ENCODE results near the gene TCAIM. TPM values are rescaled to one million over a fixed set of nuclear protein-coding genes. Genes with fewer than 3 reads are reported as not detected.

TCAIM gene
- total and polyA plus RNA-seq, 2 experiments from 2014 or later = 10.3 to 26.0 TPM

GRCh38 chr3:44326515-44326914, 12.1 kb upstream of the TCAIM start (continued):
- TF ChIP-seq ZNF114 (CRISPR knock-in tag; IDR thresholded peaks at IDR 0.05) (no peak), STAT1 (IDR thresholded peaks at IDR 0.05; ENCODE audit: unreplicated experiment) (no peak), ZNF331 (CRISPR knock-in tag; IDR thresholded peaks at IDR 0.05; ENCODE audit: low read depth) (no peak), JUNB (IDR thresholded peaks at IDR 0.05; ENCODE audit: unreplicated experiment) (no peak), POLR2AphosphoS5 (IDR thresholded peaks at IDR 0.05; ENCODE audit: low read depth) (no peak)

- DNase-seq (ENCODE audit: low spot score) (no peak), ATAC-seq (no peak)
- no peaks in the 10 kb centered on the region for H3K27me3 Mint-ChIP-seq (ENCODE audit: insufficient read depth, low read depth, poor library complexity)
- Histone ChIP-seq H3K79me2 (replicated peaks; ENCODE audit: insufficient read depth) (no peaks in the 10 kb centered on the region), H3K27me3 (ENCODE audit: insufficient read depth) (no peaks in the 10 kb centered on the region), H3F3A (replicated peaks; ENCODE audit: low read depth) (no peaks in the 10 kb centered on the region), H2AFZ (no peak overlapping the region), H3K27ac (ENCODE audit: low read depth) (no peak overlapping the region), H3K4me1 (ENCODE audit: insufficient read depth) (no peaks in the 10 kb centered on the region), H3K9me2 (ENCODE audit: insufficient read depth) (no peaks in the 10 kb centered on the region), H3K36me3 (ENCODE audit: insufficient read depth) (no peaks in the 10 kb centered on the region), H4K20me1 (replicated peaks; ENCODE audit: insufficient read depth) (no peaks in the 10 kb centered on the region), H3K4me3 (no peak overlapping the region), H3K4me2 (no peak overlapping the region)
- H3K4me1 Mint-ChIP-seq = peaks cover 4% of the 10 kb centered on the region; the same call in 2 of the 3 replicates
- no peaks in the 10 kb centered on the region for H3K36me3 Mint-ChIP-seq (ENCODE audit: low read depth)
- H3K4me3 Mint-ChIP-seq = no peak overlapping the region
- no peak for TF ChIP-seq CREB1 (CRISPR knock-in tag; IDR thresholded peaks at IDR 0.05; ENCODE audit: low read depth)
- no peak for TF ChIP-seq ETS1 (IDR thresholded peaks at IDR 0.05)
- TF ChIP-seq STAT1 (IDR thresholded peaks at IDR 0.05; ENCODE audit: unreplicated experiment) = no peak
- H3K27ac Mint-ChIP-seq = no peak overlapping the region
- no peaks in the 10 kb centered on the region for H3K9me3 Mint-ChIP-seq
Observed at GRCh38 chr3:44329946-44330345, 8.6 kb upstream of the TCAIM start.

GRCh38 chr3:44330444-44330843, 8.1 kb upstream of the TCAIM start:
- H3K9me2 ChIP-seq (ENCODE audit: insufficient read depth) = no peaks in the 10 kb centered on the region
- Mint-ChIP-seq H3K27me3 (ENCODE audit: insufficient read depth, low read depth, poor library complexity) (no peaks in the 10 kb centered on the region), H3K27ac (no peak overlapping the region), H3K4me3 (no peak overlapping the region), H3K36me3 (ENCODE audit: low read depth) (no peaks in the 10 kb centered on the region), H3K9me3 (no peaks in the 10 kb centered on the region), H3K4me1 (peaks cover 4% of the 10 kb centered on the region; the same call in 2 of the 3 replicates)
- DNase-seq (ENCODE audit: low spot score) (peak; percentile 23), ATAC-seq (peak; percentile 74)
- H4K20me1 ChIP-seq (replicated peaks; ENCODE audit: insufficient read depth) = no peaks in the 10 kb centered on the region
- no peaks in the 10 kb centered on the region for H3K36me3 ChIP-seq (ENCODE audit: insufficient read depth)
- H3K4me3 ChIP-seq = no peak overlapping the region
- no peaks in the 10 kb centered on the region for H3F3A ChIP-seq (replicated peaks; ENCODE audit: low read depth)
- H3K4me1 ChIP-seq (ENCODE audit: insufficient read depth) = no peaks in the 10 kb centered on the region
- no peaks in the 10 kb centered on the region for H3K79me2 ChIP-seq (replicated peaks; ENCODE audit: insufficient read depth)
- no peak overlapping the region for H2AFZ ChIP-seq
- no peak overlapping the region for H3K27ac ChIP-seq (ENCODE audit: low read depth)
- no peak overlapping the region for H3K4me2 ChIP-seq
- no peaks in the 10 kb centered on the region for H3K27me3 ChIP-seq (ENCODE audit: insufficient read depth)
- TF ChIP-seq EZH2phosphoT487 (IDR thresholded peaks at IDR 0.05; ENCODE audit: unreplicated experiment) (no peak), EZH2 (IDR thresholded peaks at IDR 0.05; ENCODE audit: low read depth, unreplicated experiment) (no peak), POLR2AphosphoS5 (IDR thresholded peaks at IDR 0.05; ENCODE audit: low read depth) (no peak), ETS1 (IDR thresholded peaks at IDR 0.05) (no peak), CREB1 (CRISPR knock-in tag; IDR thresholded peaks at IDR 0.05; ENCODE audit: low read depth) (no peak), REST (IDR thresholded peaks at IDR 0.05; ENCODE audit: unreplicated experiment) (no peak)

Measured in GM23338 (cell line).